Renal pelvis (tissue), 4 donors: Measurements from ENCODE around the gene COA1. TPM values are rescaled to one million over a fixed set of nuclear protein-coding genes. Genes with fewer than 3 reads are reported as not detected.
"Not testable (repeated sequence)": the region's sequence is repeated elsewhere in the genome, so short reads cannot be mapped to it uniquely, and the experiment has no call there.

Experiments used
- DNase-seq: peaks from one replicate; pipeline ENCODE4 v3.0.0-alpha.2; 2013
- polyA plus RNA-seq, 3 donors: library from polyadenylated mRNA; unstranded; fragments of 120-200 nt; gene quantifications; one replicate each; pipeline ENCODE4 v1.2.1, GENCODE V29; 2013; ENCODE audit not compliant: insufficient read length in 3 of 3

COA1 gene
- polyA plus RNA-seq, 3 donors, result 70.2 to 90.1 (median 83.0) TPM

GRCh38 chr7:43695365-43695764 is 34.0 kb downstream of the COA1 start:
- no peak for DNase-seq

GRCh38 chr7:43694399-43694748 is 34.9 kb downstream of the COA1 start:
- DNase-seq, result no peak

GRCh38 chr7:43693687-43694398 is 35.5 kb downstream of the COA1 start:
- no peak for DNase-seq

GRCh38 chr7:43692582-43693373 is 36.5 kb downstream of the COA1 start:
- DNase-seq, result no peak

- DNase-seq, result no peak
Measured at GRCh38 chr7:43691611-43692010, 37.7 kb downstream of the COA1 start.

GRCh38 chr7:43689115-43689514 is 40.2 kb downstream of the COA1 start:
- DNase-seq, result no peak

GRCh38 chr7:43687866-43688265 is 41.5 kb downstream of the COA1 start:
- not testable (repeated sequence) for DNase-seq

GRCh38 chr7:43686991-43687390 is 42.3 kb downstream of the COA1 start:
- DNase-seq, result no peak

- no peak for DNase-seq
Measured at GRCh38 chr7:43680736-43681135, 48.6 kb downstream of the COA1 start.

- DNase-seq, result no peak
Measured at GRCh38 chr7:43679210-43680068, 49.9 kb downstream of the COA1 start.

GRCh38 chr7:43678315-43678714 is 51.0 kb downstream of the COA1 start:
- no peak for DNase-seq

GRCh38 chr7:43677864-43678263 is 51.5 kb downstream of the COA1 start:
- DNase-seq, result no peak

- no peak for DNase-seq
Measured at GRCh38 chr7:43674559-43675436, 54.5 kb downstream of the COA1 start.

GRCh38 chr7:43673243-43673976 is 55.9 kb downstream of the COA1 start:
- not testable (repeated sequence) for DNase-seq

GRCh38 chr7:43671521-43671920 is 57.8 kb downstream of the COA1 start:
- no peak for DNase-seq

GRCh38 chr7:43669286-43670081 is 59.8 kb downstream of the COA1 start:
- no peak for DNase-seq

- DNase-seq, result no peak
Measured at GRCh38 chr7:43668035-43668434, 61.3 kb downstream of the COA1 start.

GRCh38 chr7:43666938-43667337 is 62.4 kb downstream of the COA1 start:
- DNase-seq, result no peak

- no peak for DNase-seq
Measured at GRCh38 chr7:43664681-43665080, 64.6 kb downstream of the COA1 start.

- DNase-seq, result no peak
Measured at GRCh38 chr7:43660141-43660540, 69.2 kb downstream of the COA1 start.
